ENCODE data around the gene SLC8A3.

SLC8A3 gene

GRCh38 chr14:70006699-70007098 is 182.1 kb downstream of the SLC8A3 start:
- H3K4me3 ChIP-seq (replicated peaks; ENCODE audit: insufficient read depth, low read length) = no peak overlapping the region
- no peak for DNase-seq (ENCODE audit: low read depth in 1 of 2, low spot score in 1 of 2)
- no peak for TF ChIP-seq POLR2AphosphoS5 (IDR thresholded peaks at IDR 0.05; ENCODE audit: low read depth)
- no peak for TF ChIP-seq REST (IDR thresholded peaks at IDR 0.05; ENCODE audit: insufficient replicate concordance, low read depth)
- no peak for TF ChIP-seq GABPA (IDR thresholded peaks at IDR 0.05; ENCODE audit: low read depth)
- no peak for TF ChIP-seq CTCF (IDR thresholded peaks at IDR 0.05; ENCODE audit: insufficient read depth, low read length)
- no peak for TF ChIP-seq SPI1 (IDR thresholded peaks at IDR 0.05; ENCODE audit: borderline replicate concordance, low read depth)
- no peaks in the 10 kb centered on the region for H3K27me3 ChIP-seq (ENCODE audit: insufficient read depth, poor library complexity, severe bottlenecking)
- H3K27ac ChIP-seq (replicated peaks) = no peak overlapping the region

GRCh38 chr14:70005281-70005805 is 183.4 kb downstream of the SLC8A3 start:
- H3K27me3 ChIP-seq (ENCODE audit: insufficient read depth, poor library complexity, severe bottlenecking) = no peaks in the 10 kb centered on the region
- no peak overlapping the region for H3K27ac ChIP-seq (replicated peaks)
- TF ChIP-seq CTCF (IDR thresholded peaks at IDR 0.05; ENCODE audit: insufficient read depth, low read length) (no peak), SPI1 (IDR thresholded peaks at IDR 0.05; ENCODE audit: borderline replicate concordance, low read depth) (no peak), REST (IDR thresholded peaks at IDR 0.05; ENCODE audit: insufficient replicate concordance, low read depth) (no peak), GABPA (IDR thresholded peaks at IDR 0.05; ENCODE audit: low read depth) (no peak)
- no peak overlapping the region for H3K4me3 ChIP-seq (replicated peaks; ENCODE audit: insufficient read depth, low read length)
- DNase-seq (ENCODE audit: low read depth in 1 of 2, low spot score in 1 of 2) = no peak

GRCh38 chr14:70004791-70005190 is 184.0 kb downstream of the SLC8A3 start:
- Histone ChIP-seq H3K27ac (replicated peaks) (no peak overlapping the region), H3K4me3 (replicated peaks; ENCODE audit: insufficient read depth, low read length) (no peak overlapping the region), H3K27me3 (ENCODE audit: insufficient read depth, poor library complexity, severe bottlenecking) (no peaks in the 10 kb centered on the region)
- TF ChIP-seq REST (IDR thresholded peaks at IDR 0.05; ENCODE audit: insufficient replicate concordance, low read depth) (no peak), SPI1 (IDR thresholded peaks at IDR 0.05; ENCODE audit: borderline replicate concordance, low read depth) (no peak), CTCF (IDR thresholded peaks at IDR 0.05; ENCODE audit: insufficient read depth, low read length) (no peak), GABPA (IDR thresholded peaks at IDR 0.05; ENCODE audit: low read depth) (no peak)
- no peak for DNase-seq (ENCODE audit: low read depth in 1 of 2, low spot score in 1 of 2)

Data from HL-60 (cell line).